GM18519 (cell line): ENCODE data around the gene ZDHHC14.
A peak's percentile ranks its signal among the peaks of the same experiment; 100 is the strongest.
"Not testable (repeated sequence)": the region's sequence is repeated elsewhere in the genome, so short reads cannot be mapped to it uniquely, and the experiment has no call there.

ENCODE experiments used
- ATAC-seq: cut with Tn5 transposase; IDR thresholded peaks from one replicate; pipeline ENCODE4 v1.9.1; 2021; ENCODE audit warnings: mild to moderate bottlenecking, moderate library complexity; ENCODE audit not compliant: unreplicated experiment, low FRiP score

ZDHHC14 gene

GRCh38 chr6:157380779-157381561 lies at the start of gene ZDHHC14:
Gene ZDHHC14 (plus strand): TSS chr6:157381190.
- ATAC-seq: peak; percentile 63

- ATAC-seq: no peak
These were observed 48.2 kb upstream of the ZDHHC14 start for GRCh38 chr6:157332813-157333212.

- no peak for ATAC-seq
These were observed 47.5 kb upstream of the ZDHHC14 start for GRCh38 chr6:157333537-157333936.

GRCh38 chr6:157333956-157334355 lies 47.0 kb upstream of the ZDHHC14 start:
- no peak for ATAC-seq

- no peak for ATAC-seq
These were observed 45.2 kb upstream of the ZDHHC14 start for GRCh38 chr6:157335829-157336228.

- ATAC-seq: not testable (repeated sequence)
These were observed 43.7 kb upstream of the ZDHHC14 start for GRCh38 chr6:157337276-157337675.

GRCh38 chr6:157337751-157338150 lies 43.2 kb upstream of the ZDHHC14 start:
- no peak for ATAC-seq

- no peak for ATAC-seq
These were observed 41.6 kb upstream of the ZDHHC14 start for GRCh38 chr6:157339432-157339831.

- ATAC-seq: no peak
These were observed 37.3 kb upstream of the ZDHHC14 start for GRCh38 chr6:157343732-157344131.

GRCh38 chr6:157346373-157346772 lies 34.6 kb upstream of the ZDHHC14 start:
- ATAC-seq: no peak

GRCh38 chr6:157358287-157358686 lies 22.7 kb upstream of the ZDHHC14 start:
- no peak for ATAC-seq

GRCh38 chr6:157361886-157362285 lies 19.1 kb upstream of the ZDHHC14 start:
- ATAC-seq: no peak

GRCh38 chr6:157364705-157365104 lies 16.3 kb upstream of the ZDHHC14 start:
- no peak for ATAC-seq

- ATAC-seq: no peak
These were observed 14.3 kb upstream of the ZDHHC14 start for GRCh38 chr6:157366648-157367047.

GRCh38 chr6:157368359-157369049 lies 12.5 kb upstream of the ZDHHC14 start:
- no peak for ATAC-seq

- no peak for ATAC-seq
These were observed 10.2 kb upstream of the ZDHHC14 start for GRCh38 chr6:157370755-157371154.

- no peak for ATAC-seq
These were observed 8.3 kb upstream of the ZDHHC14 start for GRCh38 chr6:157372501-157373280.

- no peak for ATAC-seq
These were observed 6.0 kb upstream of the ZDHHC14 start for GRCh38 chr6:157374889-157375443.

GRCh38 chr6:157376241-157376640 lies 4.7 kb upstream of the ZDHHC14 start:
- ATAC-seq: no peak

GRCh38 chr6:157376706-157377230 lies 4.2 kb upstream of the ZDHHC14 start:
- ATAC-seq: no peak
